ENCODE measurements around the gene CLDN24.

Gene CLDN24

GRCh38 chr4:183321516-183321915, 710 bp downstream of the CLDN24 start:
- DNase-seq (ENCODE audit: low read depth, low spot score): no peak

- DNase-seq (ENCODE audit: low read depth, low spot score): no peak
Observed at GRCh38 chr4:183321079-183321478, 1.1 kb downstream of the CLDN24 start.

- DNase-seq (ENCODE audit: low read depth, low spot score): no peak
Observed at GRCh38 chr4:183320211-183321059, 1.8 kb downstream of the CLDN24 start, which contains the start of gene CLDN22. CLDN22 (minus strand) TSS chr4:183320276; CDS start chr4:183320218, 58 bp downstream.

DNA sequence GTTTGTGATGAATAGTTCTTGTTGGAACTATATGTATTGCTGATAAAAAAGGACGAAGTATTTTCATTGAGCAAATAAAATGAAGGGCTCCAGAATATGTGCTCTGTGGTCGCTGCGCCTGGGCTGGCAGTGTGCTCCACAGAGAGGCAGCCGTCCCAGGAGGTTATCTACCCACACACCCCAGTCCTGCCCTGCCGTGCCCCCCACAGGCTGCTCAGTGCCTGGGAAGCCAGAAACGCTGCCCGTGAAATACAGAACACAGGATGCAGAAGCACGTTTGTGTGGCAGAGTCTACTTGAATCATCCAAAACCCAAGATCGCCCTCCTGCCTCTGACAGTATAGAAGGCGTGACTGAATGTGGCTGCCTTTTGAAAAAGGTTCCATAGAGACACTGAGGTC, 3.6 kb downstream of the CLDN24 start:
- no peak for DNase-seq (ENCODE audit: low read depth, low spot score)

DNA sequence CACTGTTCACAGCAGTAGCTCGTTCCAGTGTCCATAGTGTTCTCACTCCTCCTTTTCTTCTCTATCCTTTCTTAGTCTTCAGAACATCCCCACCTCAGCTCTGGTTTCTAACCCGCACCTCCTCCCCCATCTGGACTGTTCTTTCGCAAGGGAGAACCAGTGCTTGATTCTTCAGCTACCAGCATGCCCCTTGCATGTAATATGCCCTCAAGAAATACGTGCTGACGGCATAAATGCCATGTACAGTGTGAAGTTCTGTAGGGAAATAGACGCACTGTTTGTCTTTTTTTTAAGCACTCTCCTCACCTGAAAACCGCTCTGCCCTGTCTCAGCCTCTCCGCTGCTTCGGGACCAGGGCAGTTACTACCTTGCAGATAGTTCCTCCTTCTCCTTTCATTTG, 7.4 kb downstream of the CLDN24 start:
- no peak for DNase-seq (ENCODE audit: low read depth, low spot score)

- no peak for DNase-seq (ENCODE audit: low read depth, low spot score)
Observed at GRCh38 chr4:183314336-183314735, 7.9 kb downstream of the CLDN24 start.

GRCh38 chr4:183312841-183313240, 9.4 kb downstream of the CLDN24 start:
- no peak for DNase-seq (ENCODE audit: low read depth, low spot score)

- no peak for DNase-seq (ENCODE audit: low read depth, low spot score)
Observed at GRCh38 chr4:183306811-183307210, 15.4 kb downstream of the CLDN24 start.

GRCh38 chr4:183304538-183304937, 17.7 kb downstream of the CLDN24 start:
- DNase-seq (ENCODE audit: low read depth, low spot score): no peak

DNA sequence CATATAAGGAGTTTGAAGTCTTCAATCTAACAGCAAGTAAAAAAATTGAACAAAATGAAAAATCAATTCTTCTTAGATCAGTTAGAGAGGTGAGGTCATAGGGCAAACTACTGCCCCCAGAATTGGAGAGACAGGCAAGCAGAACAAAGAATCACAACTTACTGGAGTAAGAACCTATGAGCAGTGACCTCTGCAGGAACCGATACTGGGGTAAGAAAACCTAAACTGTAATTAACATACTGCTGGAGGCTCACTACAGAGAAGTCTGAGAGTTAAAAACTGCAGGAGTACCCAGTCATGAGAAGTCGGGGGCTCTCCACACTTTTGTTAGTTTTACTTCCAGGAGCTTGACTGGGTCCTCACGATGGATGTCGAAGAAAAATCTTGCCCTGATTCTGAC, 18.2 kb downstream of the CLDN24 start:
- DNase-seq (ENCODE audit: low read depth, low spot score): no peak

GRCh38 chr4:183303301-183303700, 18.9 kb downstream of the CLDN24 start:
- DNase-seq (ENCODE audit: low read depth, low spot score): no peak

DNA sequence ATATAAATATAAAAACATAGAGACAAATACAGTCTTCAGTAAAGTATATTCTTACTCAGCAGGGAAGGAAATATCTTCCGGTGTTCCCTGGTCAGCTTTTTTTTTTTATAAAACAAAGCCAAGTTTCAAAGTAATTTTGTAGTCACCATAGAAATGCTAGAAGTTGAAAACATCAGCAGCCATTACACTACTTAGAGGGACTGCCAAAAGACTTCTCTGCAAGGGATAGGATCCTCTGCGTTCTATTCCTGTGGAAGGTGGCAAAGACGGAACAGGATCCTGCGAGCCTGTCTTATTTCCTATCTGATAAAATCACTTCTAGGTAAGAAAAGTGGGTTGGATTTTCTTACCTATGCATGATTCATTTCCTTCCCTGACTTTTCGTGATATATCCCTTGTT, 21.6 kb downstream of the CLDN24 start:
- DNase-seq (ENCODE audit: low read depth, low spot score): no peak

- DNase-seq (ENCODE audit: low read depth, low spot score): no peak
Observed at GRCh38 chr4:183300070-183300469, 22.2 kb downstream of the CLDN24 start.

GRCh38 chr4:183299464-183299863, 22.8 kb downstream of the CLDN24 start:
- no peak for DNase-seq (ENCODE audit: low read depth, low spot score)

GRCh38 chr4:183297675-183298074, 24.6 kb downstream of the CLDN24 start:
- no peak for DNase-seq (ENCODE audit: low read depth, low spot score)

DNA sequence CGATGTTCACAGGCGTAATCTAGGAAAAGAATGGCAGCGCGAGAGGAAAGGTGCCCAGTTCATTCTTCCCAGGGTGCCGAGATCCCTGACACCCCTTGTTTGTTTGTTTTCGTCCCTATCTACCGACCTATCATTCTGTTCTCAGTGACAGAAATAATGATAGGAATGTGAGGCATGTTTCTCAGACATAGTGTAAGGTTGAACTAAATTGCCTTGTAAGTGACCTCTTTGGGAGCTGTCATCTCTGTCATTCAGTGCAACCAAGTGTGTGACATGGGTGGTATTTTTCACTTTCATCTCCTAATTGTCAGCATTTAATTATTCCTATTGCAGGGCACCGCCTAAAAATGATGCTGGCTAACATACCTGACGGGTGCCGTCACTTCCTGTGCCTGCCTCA, 26.5 kb downstream of the CLDN24 start:
- no peak for DNase-seq (ENCODE audit: low read depth, low spot score)

DNA sequence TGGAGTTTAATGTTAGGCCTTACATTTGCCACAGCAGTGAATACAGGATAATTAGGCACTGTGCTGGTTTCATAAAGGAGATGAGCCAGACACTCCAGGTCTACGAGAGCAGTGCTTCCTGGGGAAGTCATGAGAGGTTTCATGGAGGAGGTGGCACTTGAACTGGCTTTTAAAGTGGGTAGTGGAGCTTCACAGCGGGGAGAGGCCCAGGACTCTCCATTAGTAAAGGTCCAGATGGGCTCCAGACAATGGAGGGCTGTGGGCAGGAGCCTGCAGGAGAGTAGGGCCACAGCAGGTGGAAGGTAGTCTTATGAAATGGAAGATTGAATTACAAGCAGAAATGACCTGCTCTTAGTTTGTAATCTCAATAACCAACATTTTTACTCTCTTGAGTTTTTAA, 31.2 kb downstream of the CLDN24 start:
- no peak for DNase-seq (ENCODE audit: low read depth, low spot score)

GRCh38 chr4:183289688-183290087, 32.5 kb downstream of the CLDN24 start:
- DNase-seq (ENCODE audit: low read depth, low spot score): no peak

GRCh38 chr4:183288955-183289354, 33.3 kb downstream of the CLDN24 start:
- DNase-seq (ENCODE audit: low read depth, low spot score): no peak

DNA sequence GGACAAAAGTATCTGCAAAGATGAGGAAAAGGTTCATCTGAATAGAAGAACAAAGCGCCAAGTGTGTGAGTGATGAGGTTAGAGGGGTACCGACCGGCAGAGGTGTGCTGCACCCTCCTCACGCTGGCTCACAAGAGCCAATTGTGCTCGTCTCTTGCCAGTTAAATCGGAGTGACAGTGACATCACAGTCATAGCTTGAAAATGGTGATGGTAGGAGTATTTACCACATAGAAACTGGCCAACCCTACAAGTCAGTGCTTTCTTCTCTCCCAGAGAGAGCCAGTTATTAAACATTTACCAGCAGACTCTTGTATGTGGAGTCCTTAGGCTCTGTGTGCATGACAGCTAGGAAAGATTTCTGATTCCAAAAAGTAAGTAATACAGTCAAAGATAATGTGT, 34.5 kb downstream of the CLDN24 start:
- no peak for DNase-seq (ENCODE audit: low read depth, low spot score)

GRCh38 chr4:183287309-183287659, 34.9 kb downstream of the CLDN24 start:
- no peak for DNase-seq (ENCODE audit: low read depth, low spot score)

DNA sequence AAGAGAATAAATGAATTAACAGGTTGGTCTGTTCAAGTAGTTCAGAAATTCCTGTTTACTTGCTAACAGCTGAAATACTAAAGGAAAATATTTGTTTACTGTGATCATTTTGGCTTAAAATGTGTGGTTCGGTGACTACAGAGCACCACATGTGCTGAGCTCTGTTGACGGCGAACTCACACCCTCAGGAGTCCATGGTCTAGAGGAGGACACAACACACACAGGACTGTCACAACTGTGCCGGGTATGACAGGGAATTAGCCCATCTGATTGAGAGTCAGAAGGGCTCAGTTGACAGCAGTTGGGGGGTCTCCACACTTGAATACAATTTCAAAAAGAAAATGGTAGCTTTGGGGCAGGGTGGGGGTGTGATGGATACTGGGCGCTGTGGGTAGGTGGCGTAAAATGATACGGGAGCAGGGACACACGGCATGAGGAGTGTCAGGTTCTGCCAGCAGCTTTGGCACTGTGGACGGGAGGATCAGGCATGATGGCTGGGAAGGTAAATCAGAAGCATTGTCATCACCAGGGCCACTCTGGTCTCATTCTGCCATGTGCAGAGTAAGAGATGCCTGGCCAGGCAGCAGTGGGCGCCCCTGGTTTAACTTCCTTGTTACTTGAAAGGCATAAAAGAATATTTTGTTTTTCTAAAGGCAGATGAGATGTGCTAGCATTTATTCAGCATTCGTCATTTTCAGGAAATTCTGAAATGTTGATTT, 35.5 kb downstream of the CLDN24 start:
- no peak for DNase-seq (ENCODE audit: low read depth, low spot score)

- DNase-seq (ENCODE audit: low read depth, low spot score): no peak
Observed at GRCh38 chr4:183285886-183286285, 36.3 kb downstream of the CLDN24 start.

Data from iPS DF 19.7 (cell line).